HL-60 (cell line): ENCODE data around the gene CENPP.

Experiments
- DNase-seq, 2 experiments: peaks; one replicate each; pipeline ENCODE4 v3.0.0-alpha.2; 2010 to 2020; ENCODE audit warnings: low read depth in 1 of 2, low spot score in 1 of 2
- H3K27ac ChIP-seq: fragments of 250-450 bp; sonication (Bioruptor Pico); replicated peaks from 2 replicates; pipeline ENCODE4 v1.5.1; 2020; ENCODE audit warnings: mild to moderate bottlenecking, moderate library complexity
- H3K27me3 ChIP-seq: fragments of 250-450 bp; sonication (Bioruptor Pico); 2 replicates; pipeline ENCODE4 v1.5.1; 2021; ENCODE audit warnings: mild to moderate bottlenecking, moderate library complexity; ENCODE audit not compliant: insufficient read depth, poor library complexity, severe bottlenecking
- H3K4me3 ChIP-seq: replicated peaks from 2 replicates; pipeline ENCODE4 v1.5.1; 2011; ENCODE audit warnings: mild to moderate bottlenecking, control low read depth, low read length; ENCODE audit not compliant: insufficient read depth
- GABPA ChIP-seq: IDR thresholded peaks from 2 replicates; pipeline ENCODE4 v1.6.1; 2012; ENCODE audit warnings: low read depth
- POLR2AphosphoS5 ChIP-seq: IDR thresholded peaks from 2 replicates; pipeline ENCODE4 v1.6.1; 2012; ENCODE audit warnings: low read depth
- SPI1 ChIP-seq: IDR thresholded peaks from 2 replicates; pipeline ENCODE4 v1.6.1; 2012; ENCODE audit warnings: low read depth, mild to moderate bottlenecking, borderline replicate concordance
- TF ChIP-seq, protein P1 (sequence below): IDR thresholded peaks from one replicate; pipeline ENCODE4 v1.5.1; 2011; ENCODE audit warnings: low read length, control low read depth, inconsistent platforms; ENCODE audit not compliant: insufficient read depth
- TF ChIP-seq, protein P2 (sequence below): IDR thresholded peaks from 2 replicates; pipeline ENCODE4 v1.6.1; 2012; ENCODE audit warnings: low read depth; ENCODE audit not compliant: insufficient replicate concordance

Gene CENPP

DNA sequence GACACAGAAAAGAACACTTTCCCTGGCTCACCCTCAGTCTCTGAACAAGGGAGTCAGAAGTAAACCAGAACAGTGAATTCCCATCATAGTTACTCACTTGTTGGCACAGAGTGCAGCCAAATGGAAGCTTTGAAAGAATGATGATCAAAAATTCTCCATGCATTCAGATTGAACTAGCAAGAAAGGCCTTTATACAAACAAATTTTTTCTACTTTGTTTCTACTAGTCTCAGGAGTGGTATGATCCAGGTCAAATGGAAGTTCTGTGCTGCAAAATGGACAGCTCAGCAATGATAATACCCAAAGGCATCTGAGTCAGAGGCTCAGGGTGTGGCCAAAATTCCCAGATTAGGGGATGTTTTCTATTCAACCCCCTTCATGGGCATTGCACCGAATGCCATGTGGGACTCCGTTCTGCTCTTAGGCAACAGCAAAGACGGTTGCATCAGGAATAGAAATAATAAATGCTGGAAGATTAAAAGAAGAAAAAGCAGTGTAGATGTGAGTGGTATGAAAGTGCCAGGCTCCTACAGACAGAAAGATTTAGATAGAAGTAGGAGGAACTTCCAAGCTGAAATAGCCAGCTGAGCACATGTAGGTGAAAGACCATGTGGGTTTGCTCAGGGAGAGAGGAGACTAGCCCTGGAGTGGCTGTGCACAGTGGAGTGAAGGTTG lies 180.6 kb downstream of the CENPP start:
- TF ChIP-seq, protein P1, sequence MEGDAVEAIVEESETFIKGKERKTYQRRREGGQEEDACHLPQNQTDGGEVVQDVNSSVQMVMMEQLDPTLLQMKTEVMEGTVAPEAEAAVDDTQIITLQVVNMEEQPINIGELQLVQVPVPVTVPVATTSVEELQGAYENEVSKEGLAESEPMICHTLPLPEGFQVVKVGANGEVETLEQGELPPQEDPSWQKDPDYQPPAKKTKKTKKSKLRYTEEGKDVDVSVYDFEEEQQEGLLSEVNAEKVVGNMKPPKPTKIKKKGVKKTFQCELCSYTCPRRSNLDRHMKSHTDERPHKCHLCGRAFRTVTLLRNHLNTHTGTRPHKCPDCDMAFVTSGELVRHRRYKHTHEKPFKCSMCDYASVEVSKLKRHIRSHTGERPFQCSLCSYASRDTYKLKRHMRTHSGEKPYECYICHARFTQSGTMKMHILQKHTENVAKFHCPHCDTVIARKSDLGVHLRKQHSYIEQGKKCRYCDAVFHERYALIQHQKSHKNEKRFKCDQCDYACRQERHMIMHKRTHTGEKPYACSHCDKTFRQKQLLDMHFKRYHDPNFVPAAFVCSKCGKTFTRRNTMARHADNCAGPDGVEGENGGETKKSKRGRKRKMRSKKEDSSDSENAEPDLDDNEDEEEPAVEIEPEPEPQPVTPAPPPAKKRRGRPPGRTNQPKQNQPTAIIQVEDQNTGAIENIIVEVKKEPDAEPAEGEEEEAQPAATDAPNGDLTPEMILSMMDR: no peak
- TF ChIP-seq, protein P2, sequence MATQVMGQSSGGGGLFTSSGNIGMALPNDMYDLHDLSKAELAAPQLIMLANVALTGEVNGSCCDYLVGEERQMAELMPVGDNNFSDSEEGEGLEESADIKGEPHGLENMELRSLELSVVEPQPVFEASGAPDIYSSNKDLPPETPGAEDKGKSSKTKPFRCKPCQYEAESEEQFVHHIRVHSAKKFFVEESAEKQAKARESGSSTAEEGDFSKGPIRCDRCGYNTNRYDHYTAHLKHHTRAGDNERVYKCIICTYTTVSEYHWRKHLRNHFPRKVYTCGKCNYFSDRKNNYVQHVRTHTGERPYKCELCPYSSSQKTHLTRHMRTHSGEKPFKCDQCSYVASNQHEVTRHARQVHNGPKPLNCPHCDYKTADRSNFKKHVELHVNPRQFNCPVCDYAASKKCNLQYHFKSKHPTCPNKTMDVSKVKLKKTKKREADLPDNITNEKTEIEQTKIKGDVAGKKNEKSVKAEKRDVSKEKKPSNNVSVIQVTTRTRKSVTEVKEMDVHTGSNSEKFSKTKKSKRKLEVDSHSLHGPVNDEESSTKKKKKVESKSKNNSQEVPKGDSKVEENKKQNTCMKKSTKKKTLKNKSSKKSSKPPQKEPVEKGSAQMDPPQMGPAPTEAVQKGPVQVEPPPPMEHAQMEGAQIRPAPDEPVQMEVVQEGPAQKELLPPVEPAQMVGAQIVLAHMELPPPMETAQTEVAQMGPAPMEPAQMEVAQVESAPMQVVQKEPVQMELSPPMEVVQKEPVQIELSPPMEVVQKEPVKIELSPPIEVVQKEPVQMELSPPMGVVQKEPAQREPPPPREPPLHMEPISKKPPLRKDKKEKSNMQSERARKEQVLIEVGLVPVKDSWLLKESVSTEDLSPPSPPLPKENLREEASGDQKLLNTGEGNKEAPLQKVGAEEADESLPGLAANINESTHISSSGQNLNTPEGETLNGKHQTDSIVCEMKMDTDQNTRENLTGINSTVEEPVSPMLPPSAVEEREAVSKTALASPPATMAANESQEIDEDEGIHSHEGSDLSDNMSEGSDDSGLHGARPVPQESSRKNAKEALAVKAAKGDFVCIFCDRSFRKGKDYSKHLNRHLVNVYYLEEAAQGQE: no peak
- TF ChIP-seq POLR2AphosphoS5 (no peak), SPI1 (no peak), GABPA (no peak)
- H3K4me3 ChIP-seq: no peak overlapping the region
- H3K27me3 ChIP-seq: no peaks in the 10 kb centered on the region
- H3K27ac ChIP-seq: no peak overlapping the region
- DNase-seq: no peak

DNA sequence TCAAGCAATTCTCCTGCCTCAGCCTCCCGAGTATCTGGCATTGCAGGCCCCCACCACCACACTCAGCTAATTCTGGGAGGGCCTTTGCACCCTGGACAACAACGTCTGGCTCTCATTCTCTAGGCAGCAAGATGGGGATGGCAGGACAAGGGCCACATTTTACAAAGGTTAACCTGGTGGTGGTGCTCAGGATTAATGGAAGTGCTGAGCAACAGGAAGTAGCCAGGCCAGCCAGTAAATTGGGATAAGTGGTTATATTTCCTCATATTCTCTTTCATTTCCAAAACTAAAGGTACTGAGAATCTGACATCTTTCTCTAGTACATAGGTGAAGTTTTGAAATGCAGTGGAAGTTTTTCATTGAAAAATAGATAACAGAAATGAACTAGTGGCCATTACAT lies 181.3 kb downstream of the CENPP start:
- H3K27ac ChIP-seq: no peak overlapping the region
- TF ChIP-seq, protein P2: no peak
- TF ChIP-seq GABPA (no peak), POLR2AphosphoS5 (no peak), SPI1 (no peak)
- TF ChIP-seq, protein P1: no peak
- no peak for DNase-seq
- no peaks in the 10 kb centered on the region for H3K27me3 ChIP-seq
- H3K4me3 ChIP-seq: no peak overlapping the region

DNA sequence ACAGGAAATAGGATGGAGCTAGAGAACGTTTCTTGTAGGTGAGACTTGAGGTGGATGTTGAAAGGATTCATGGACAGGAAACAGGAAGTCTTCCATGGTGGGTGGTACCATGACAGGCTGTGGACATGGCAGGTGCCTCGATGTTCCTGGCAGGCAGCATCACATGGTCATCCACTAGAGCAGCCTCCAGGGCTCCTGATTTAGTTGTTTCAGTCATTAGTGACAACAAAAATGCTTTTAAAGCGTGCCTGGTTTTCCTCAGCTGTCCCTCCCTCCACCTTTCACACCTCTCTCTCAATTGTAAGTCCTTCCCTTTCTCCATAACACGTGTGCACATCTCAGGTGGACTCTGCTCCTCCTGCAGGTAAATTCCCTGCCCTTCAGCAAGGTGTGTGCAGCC lies 181.7 kb downstream of the CENPP start:
- DNase-seq: no peak
- Histone ChIP-seq H3K27me3 (no peaks in the 10 kb centered on the region), H3K4me3 (no peak overlapping the region), H3K27ac (no peak overlapping the region)
- no peak for TF ChIP-seq POLR2AphosphoS5

DNA sequence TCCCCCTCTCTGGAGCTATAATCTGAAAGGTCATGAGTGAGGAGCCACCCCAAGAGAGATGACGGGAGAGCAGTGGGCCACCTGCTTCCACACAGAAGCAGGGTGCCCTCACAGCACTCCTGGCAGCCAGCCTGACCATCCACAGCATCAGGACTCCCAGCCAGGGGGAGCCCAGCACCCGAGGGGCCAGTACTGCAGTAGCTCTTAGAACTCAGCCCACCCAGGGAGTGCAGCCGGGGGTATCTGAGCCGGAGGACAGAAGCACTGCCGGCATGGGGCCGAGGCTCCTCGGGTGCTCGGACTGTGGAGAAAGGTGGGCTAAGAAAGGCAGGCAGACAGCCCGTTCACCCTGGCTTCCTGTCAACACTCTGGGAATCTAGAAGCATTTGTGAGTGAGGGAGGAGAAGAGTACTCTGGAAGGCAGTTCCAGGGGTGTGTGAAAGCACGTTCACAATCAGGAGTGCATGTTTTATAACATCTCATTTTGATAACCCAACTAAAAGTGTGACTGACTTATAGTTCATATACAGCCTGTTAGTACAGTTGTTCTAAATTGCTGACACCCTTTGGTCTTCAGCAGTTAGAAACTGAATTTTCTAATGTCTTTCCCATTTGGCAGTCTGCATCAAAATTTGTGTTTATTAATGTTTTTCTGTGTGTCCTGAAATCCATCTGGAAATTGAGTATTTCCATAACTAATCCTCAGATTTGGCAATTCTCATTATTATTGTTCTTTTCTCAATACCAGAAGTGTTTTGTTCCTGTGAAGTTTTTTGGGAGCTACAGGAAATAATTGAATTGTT lies 182.5 kb downstream of the CENPP start:
- Histone ChIP-seq H3K4me3 (no peak overlapping the region), H3K27me3 (no peaks in the 10 kb centered on the region), H3K27ac (no peak overlapping the region)
- no peak for TF ChIP-seq SPI1
- no peak for TF ChIP-seq GABPA
- TF ChIP-seq, protein P2: no peak
- TF ChIP-seq, protein P1: no peak
- TF ChIP-seq POLR2AphosphoS5: no peak
- DNase-seq: no peak
